Measurements from ENCODE around the gene SLIT3.

SLIT3 gene

DNA sequence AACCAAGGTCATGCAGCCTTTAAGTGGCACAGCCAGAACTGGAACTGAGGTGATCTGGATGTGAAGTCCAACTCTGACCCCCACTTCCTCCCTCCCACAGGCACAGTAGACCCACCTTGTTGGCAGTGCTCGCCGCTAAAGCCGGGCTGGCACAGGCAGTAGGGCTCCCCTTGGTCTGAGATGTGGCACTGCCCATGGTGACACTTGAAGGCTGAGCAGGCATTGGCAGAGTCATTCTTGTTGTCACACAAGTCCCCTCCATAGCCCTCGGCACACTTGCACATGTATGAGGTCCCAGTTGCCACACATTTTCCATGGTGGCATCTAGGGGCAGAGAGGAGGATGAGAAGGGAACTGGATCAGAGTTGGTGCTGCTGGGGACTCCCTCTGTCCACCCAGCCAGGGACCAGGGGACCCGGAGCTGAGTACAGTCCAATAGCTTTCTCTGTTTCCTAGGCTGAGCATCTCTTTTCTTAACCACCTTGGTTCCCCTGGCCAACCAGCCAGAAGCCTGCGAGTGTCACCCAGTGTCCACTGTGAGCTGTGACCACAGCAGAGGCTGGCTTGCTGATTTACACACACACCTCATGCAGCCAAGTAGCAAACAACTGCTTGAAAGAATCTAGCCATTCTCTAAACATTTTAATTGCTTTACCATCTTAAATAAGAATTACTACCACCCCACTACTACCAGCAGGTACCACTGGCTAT is 631.1 kb downstream of the SLIT3 start:
- DNase-seq (ENCODE audit: low spot score) = no peak

GRCh38 chr5:168669156-168669555 is 631.8 kb downstream of the SLIT3 start:
- no peak for DNase-seq (ENCODE audit: low spot score)

DNA sequence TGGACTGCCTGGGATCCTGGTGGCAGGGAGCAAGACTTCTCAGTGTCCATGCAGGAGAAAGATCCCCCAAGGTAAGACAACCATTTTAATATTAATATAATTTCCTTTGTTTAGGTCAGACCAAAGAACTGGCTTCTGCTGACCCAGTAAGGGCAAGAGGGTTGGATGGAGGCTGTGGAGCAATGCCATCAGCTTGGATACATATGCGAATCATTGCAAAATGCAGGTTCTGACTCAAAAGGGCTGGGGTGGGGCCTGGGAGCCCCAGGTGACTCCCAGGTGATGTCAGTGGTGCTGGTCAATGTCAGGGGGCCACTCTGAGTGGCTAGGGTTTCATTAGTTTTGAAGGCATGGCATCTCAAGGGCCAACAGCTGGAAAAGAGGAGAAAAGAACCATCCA is 632.9 kb downstream of the SLIT3 start:
- no peak for DNase-seq (ENCODE audit: low spot score)

DNA sequence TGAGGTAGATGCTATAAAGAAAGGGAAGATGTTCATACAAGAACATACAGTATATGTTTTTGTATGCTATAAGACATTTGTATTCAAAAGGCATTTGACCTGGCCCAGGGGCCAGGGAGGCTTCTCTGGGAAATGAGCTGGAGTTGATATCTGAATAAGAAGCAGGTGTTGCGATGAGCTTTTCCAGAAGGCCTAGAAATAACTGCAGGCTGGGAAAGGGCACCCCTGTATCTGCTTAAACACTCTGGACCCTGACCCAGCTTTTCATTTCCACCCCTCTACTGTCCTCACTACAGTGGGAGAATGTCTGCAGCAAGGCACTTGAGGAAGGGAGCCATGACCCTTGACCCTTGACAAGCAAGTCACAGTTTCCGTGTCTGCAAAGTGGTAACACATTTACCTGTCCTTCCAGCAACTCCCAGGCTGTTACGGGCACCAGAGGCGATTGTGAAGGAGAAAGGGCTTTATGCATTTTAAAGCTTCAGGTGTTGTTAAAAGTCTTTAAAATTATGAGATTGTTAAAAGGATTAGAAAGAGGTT is 633.6 kb downstream of the SLIT3 start:
- DNase-seq (ENCODE audit: low spot score) = no peak

DNA sequence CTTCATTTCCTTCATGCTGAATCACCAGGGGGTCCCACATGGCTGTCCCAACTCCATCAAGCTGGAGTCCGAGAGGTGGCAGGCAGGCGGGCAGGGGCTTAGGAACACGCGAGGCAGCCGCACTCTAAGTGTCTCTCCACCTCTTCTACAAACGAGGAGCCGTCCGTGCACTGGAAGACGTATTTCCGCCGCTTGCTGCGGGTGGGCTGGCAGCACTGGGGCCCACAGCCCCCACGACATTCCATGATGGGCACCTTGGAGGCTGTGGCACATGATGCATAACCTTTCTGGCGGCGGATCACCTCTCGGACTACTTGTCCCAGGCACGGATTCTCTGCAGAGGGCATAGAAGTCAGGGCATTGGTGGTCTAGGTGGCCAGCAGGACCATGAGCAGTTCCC is 634.6 kb downstream of the SLIT3 start:
- DNase-seq (ENCODE audit: low spot score) = no peak

DNA sequence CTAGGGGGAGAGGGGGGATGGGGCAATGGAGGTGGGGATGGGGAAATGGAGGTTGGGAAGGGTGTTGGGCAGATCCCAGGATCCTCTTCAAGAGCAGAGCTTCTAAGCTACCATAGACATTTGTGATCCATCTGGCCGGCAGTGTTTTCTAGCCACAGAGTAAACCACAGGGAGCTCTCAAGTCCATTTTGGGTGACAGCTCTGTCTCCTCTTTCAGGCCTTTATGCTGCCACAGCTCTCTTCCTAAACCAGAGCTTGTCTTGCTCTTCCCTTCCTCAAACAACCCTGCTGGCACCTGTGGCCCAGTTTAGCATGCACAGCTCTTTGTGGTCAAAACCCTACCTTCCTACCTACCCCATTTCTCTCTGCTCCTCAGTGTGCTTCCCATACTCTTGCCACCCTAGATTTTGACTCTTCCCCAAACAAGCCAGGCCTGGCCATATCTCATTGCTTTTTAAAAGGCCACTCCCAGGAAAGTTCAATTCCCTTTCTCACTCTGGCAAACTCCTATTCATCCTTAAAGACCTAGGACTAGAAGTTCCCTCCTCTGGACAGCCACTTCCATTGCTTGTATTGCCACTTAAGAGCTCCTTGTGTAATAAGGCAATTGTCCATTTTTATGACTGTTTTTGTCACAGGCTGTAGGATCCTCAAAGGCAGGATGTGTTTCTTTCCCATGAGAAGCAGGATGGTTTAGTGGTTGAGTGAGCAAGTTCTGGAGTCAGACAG is 637.5 kb downstream of the SLIT3 start:
- DNase-seq (ENCODE audit: low spot score) = no peak

GRCh38 chr5:168661593-168662485 is 639.1 kb downstream of the SLIT3 start:
- DNase-seq (ENCODE audit: low spot score) = no peak

- DNase-seq (ENCODE audit: low spot score) = no peak
Observed at GRCh38 chr5:168660691-168661090, 640.2 kb downstream of the SLIT3 start.

- DNase-seq (ENCODE audit: low spot score) = no peak
Observed at GRCh38 chr5:168659286-168659847, 641.6 kb downstream of the SLIT3 start.

DNA sequence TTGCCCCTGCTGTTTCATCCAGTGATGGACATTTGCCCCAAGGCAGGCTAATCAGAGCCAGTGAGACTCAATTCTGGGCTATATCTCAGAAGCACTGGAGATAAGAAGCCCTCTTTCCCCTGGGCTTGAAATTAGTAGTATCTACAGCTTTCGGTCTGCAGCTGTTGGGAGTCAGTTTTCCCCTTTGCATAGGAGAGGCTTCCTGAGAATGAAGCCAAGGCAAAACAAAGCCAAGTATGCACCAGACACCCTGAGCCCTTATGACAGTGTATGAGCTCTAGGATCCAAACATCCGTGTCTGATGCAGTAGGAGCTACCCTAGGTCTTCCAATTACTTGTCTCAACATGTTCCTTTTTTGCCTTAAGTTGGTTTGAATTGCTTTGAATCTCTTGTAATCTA is 642.5 kb downstream of the SLIT3 start:
- no peak for DNase-seq (ENCODE audit: low spot score)

DNA sequence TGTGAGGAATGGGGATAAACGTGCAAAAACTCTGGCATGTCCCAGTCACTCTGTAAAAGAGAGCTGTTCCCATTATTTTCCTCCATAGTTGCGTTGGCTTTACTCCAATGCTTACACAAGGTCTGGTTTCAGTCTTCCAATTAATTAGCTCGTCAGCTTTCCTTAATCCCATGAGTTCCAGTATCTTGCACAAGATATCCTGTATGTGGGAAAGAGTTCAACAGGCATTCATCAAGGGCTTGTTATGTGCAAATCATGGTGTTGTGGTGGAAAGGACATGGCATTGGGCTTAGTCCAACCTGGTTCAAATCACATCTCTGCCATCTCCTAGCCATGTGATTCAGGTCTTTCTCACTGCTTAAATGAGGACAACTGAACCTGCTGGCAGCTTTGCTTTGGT is 644.3 kb downstream of the SLIT3 start:
- no peak for DNase-seq (ENCODE audit: low spot score)

DNA sequence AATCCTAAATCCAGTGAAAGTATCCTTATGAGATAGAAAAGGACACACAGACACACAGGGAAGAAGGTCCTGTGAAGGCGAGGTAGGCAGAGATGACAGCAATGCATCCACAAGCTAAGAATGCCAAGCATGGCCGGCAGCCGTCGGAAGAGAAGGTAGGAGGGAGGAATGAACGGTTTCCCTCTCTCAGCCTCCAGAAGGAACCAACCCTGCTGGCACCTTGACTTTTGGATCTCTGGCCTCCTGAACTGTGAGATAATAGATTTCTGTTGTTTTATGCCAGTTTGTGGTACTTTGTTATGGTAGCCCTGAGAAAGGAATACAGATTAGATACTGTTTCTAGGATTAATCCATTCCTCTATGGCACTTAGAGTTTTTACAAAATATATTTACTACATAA is 645.6 kb downstream of the SLIT3 start:
- no peak for DNase-seq (ENCODE audit: low spot score)

DNA sequence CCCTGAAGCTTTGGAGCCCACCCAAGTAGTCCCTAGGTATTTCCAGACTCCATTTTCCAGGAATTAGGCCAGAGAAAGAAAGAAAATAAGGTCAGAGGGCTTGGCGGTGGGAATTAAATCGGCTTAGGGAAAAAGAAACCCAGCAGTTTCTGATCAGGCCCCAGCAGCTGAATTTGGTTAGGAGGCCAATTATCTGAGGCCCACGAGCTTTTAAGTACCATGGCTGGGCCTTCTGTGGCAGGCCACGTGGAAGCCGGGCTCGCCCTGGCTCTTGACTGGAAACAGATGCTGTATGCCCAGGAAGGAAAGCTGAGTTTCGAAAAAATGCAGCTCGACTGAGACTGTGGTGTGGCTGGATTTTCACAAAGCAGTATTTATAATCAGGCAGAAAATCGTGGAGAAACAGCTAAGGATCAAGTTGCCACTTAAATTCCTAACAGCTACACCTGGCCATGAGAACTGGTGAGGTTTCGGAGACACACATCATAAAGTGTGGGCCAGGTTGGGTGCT is 646.7 kb downstream of the SLIT3 start:
- DNase-seq (ENCODE audit: low spot score) = no peak

- DNase-seq (ENCODE audit: low spot score) = no peak
Observed at GRCh38 chr5:168653626-168654025, 647.3 kb downstream of the SLIT3 start.

- no peak for DNase-seq (ENCODE audit: low spot score)
Observed at GRCh38 chr5:168651648-168652047, 649.3 kb downstream of the SLIT3 start.

DNA sequence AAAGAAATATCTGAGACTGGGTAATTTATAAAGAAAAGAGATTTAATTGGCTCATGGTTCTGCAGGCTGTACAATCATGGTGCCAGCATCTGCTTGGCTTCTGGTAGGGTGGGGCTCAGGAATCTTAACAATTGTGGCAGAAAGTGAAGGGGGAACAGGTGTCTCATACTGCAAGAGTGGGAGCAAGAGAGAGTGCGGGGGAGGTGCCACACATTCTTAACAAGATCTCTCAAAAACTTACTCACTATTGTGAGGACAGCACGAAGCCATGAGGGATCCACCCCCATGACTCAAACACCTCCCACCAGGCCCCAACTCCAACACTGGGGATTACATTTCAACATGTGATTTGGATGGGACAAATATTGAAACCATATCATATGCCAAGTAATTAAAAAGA is 651.6 kb downstream of the SLIT3 start:
- DNase-seq (ENCODE audit: low spot score) = no peak

GRCh38 chr5:168648576-168648975 is 652.4 kb downstream of the SLIT3 start:
- no peak for DNase-seq (ENCODE audit: low spot score)

GRCh38 chr5:168648016-168648415 is 652.9 kb downstream of the SLIT3 start:
- no peak for DNase-seq (ENCODE audit: low spot score)

- DNase-seq (ENCODE audit: low spot score) = no peak
Observed at GRCh38 chr5:168647083-168647482, 653.9 kb downstream of the SLIT3 start.

DNA sequence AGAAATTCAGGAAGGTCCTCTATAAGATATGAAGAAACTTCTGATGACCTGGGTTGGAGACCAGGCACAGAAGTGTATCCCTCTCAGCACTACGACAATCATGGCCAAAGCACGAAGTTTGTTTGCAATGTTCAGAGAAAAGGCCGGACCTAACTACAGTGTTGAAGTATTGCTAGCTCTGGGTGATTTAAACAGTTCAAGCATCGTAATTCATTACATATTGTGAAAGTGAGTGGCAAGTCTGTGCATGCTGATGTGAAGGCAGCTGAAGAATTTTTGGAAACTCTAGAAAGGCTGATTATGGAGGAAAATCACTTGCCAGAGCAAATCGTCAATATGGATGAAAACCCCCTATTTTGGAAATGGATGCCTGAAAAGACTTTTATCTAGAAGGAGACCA is 654.6 kb downstream of the SLIT3 start:
- DNase-seq (ENCODE audit: low spot score) = no peak

DNA sequence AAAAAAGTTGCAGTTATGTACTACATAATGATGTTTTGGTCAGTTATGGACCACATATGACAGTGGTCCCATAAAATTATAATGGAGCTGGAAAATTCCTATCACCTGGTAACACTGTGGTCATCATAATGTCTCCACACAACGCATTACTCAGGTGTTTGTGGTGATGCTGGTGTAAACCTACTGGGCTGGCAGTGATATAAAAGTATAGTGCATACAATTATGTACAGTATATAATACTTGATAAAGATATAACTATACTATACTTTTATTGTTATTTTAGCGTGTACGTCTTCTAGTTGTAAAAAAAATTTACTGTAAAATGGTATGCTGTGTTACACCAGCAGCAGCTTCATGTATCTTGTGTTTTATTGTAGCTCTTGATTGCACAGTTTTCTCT is 655.7 kb downstream of the SLIT3 start:
- DNase-seq (ENCODE audit: low spot score) = no peak

- no peak for DNase-seq (ENCODE audit: low spot score)
Observed at GRCh38 chr5:168642019-168642418, 658.9 kb downstream of the SLIT3 start.

Data from pons (tissue), 1 donor.